NK-92 treated with Interleukin-12 subunit alpha and Interleukin-12 subunit beta, amount 100 ng/mL, for 24 hours (cell line): ENCODE measurements around the gene ZNF608.
A peak's percentile ranks its signal among the peaks of the same experiment; 100 is the strongest.

Experiments
- DNase-seq: peaks from one replicate; lab custom pipeline; 2025; lab: John Stamatoyannopoulos, UW

Gene ZNF608

GRCh38 chr5:124745928-124746915 is at the start of gene ZNF608:
Gene ZNF608 (minus strand): TSS chr5:124746639. CDS start chr5:124744989, 1,650 bp downstream.
- DNase-seq, result no peak

GRCh38 chr5:124795829-124796228 is 49.4 kb upstream of the ZNF608 start:
- no peak for DNase-seq

GRCh38 chr5:124790895-124791732 is 44.7 kb upstream of the ZNF608 start:
- DNase-seq, result no peak

GRCh38 chr5:124790301-124790894 is 44.0 kb upstream of the ZNF608 start:
- DNase-seq, result no peak

GRCh38 chr5:124789104-124789605 is 42.7 kb upstream of the ZNF608 start:
- no peak for DNase-seq

- DNase-seq, result no peak
These were observed 37.4 kb upstream of the ZNF608 start for GRCh38 chr5:124783794-124784193.

- no peak for DNase-seq
These were observed 36.8 kb upstream of the ZNF608 start for GRCh38 chr5:124783285-124783684.

- no peak for DNase-seq
These were observed 35.8 kb upstream of the ZNF608 start for GRCh38 chr5:124782262-124782661.

- no peak for DNase-seq
These were observed 33.6 kb upstream of the ZNF608 start for GRCh38 chr5:124780011-124780410.

- DNase-seq, result no peak
These were observed 27.2 kb upstream of the ZNF608 start for GRCh38 chr5:124773315-124774311.

- no peak for DNase-seq
These were observed 26.2 kb upstream of the ZNF608 start for GRCh38 chr5:124772457-124773200.

GRCh38 chr5:124771761-124772160 is 25.3 kb upstream of the ZNF608 start:
- no peak for DNase-seq

GRCh38 chr5:124764992-124765611 is 18.7 kb upstream of the ZNF608 start:
- DNase-seq, result no peak

GRCh38 chr5:124764585-124764984 is 18.1 kb upstream of the ZNF608 start:
- no peak for DNase-seq

- DNase-seq, result no peak
These were observed 14.6 kb upstream of the ZNF608 start for GRCh38 chr5:124761010-124761409.

GRCh38 chr5:124760608-124761007 is 14.2 kb upstream of the ZNF608 start:
- no peak for DNase-seq

GRCh38 chr5:124755565-124755964 is 9.1 kb upstream of the ZNF608 start:
- DNase-seq, result peak; percentile 40

- no peak for DNase-seq
These were observed 8.6 kb upstream of the ZNF608 start for GRCh38 chr5:124755041-124755440.

- DNase-seq, result no peak
These were observed 7.9 kb upstream of the ZNF608 start for GRCh38 chr5:124754206-124754927.
